GM18505 (cell line): Measurements from ENCODE around the gene ACY1.

Source experiments
- ATAC-seq: cut with Tn5 transposase; IDR thresholded peaks from one replicate; pipeline ENCODE4 v1.9.1; 2021; ENCODE audit not compliant: unreplicated experiment
- POLR2A ChIP-seq: IDR thresholded peaks from 4 replicates; pipeline ENCODE4 v1.6.1; 2011; ENCODE audit warnings: borderline replicate concordance; ENCODE audit not compliant: insufficient read depth, insufficient read length; ENCODE audit errors: extremely low read depth

The ACY1 gene

GRCh38 chr3:51954105-51954504, 29.2 kb upstream of the ACY1 start:
- no peak for TF ChIP-seq POLR2A
- ATAC-seq, result no peak

GRCh38 chr3:51954713-51955112, 28.6 kb upstream of the ACY1 start:
- ATAC-seq, result no peak

GRCh38 chr3:51955175-51955892, 28.0 kb upstream of the ACY1 start, which contains the start of gene GPR62:
Gene GPR62, plus strand, starts transcription at chr3:51955381. Its CDS starts 272 bp downstream, at chr3:51955653.
- no peak for TF ChIP-seq POLR2A
- ATAC-seq, result no peak

More at GRCh38 chr3:51954713-51955112, 28.6 kb upstream of the ACY1 start:
- no peak for TF ChIP-seq POLR2A

GRCh38 chr3:51955893-51956770, 27.2 kb upstream of the ACY1 start:
- no peak for TF ChIP-seq POLR2A

GRCh38 chr3:51957520-51958205, 25.7 kb upstream of the ACY1 start:
- ATAC-seq, result no peak
- TF ChIP-seq POLR2A, result no peak

More at GRCh38 chr3:51955893-51956770, 27.2 kb upstream of the ACY1 start:
- ATAC-seq, result no peak

- no peak for ATAC-seq
- no peak for TF ChIP-seq POLR2A
Measured at GRCh38 chr3:51958603-51959521, 24.5 kb upstream of the ACY1 start.

- no peak for ATAC-seq
- TF ChIP-seq POLR2A, result no peak
Measured at GRCh38 chr3:51959651-51960050, 23.7 kb upstream of the ACY1 start.

- TF ChIP-seq POLR2A, result no peak
- ATAC-seq, result no peak
Measured at GRCh38 chr3:51960386-51960785, 22.9 kb upstream of the ACY1 start.

GRCh38 chr3:51961011-51961410, 22.3 kb upstream of the ACY1 start:
- TF ChIP-seq POLR2A, result no peak
- ATAC-seq, result no peak

GRCh38 chr3:51961602-51962569, 21.4 kb upstream of the ACY1 start:
- no peak for ATAC-seq
- TF ChIP-seq POLR2A, result no peak

GRCh38 chr3:51962854-51963530, 20.3 kb upstream of the ACY1 start:
- no peak for ATAC-seq
- TF ChIP-seq POLR2A, result no peak

- no peak for ATAC-seq
- no peak for TF ChIP-seq POLR2A
Measured at GRCh38 chr3:51963951-51964451, 19.3 kb upstream of the ACY1 start.
